HepG2 (cell line): ENCODE measurements around the gene TUBB4B. TPM values are rescaled to one million over a fixed set of nuclear protein-coding genes. Genes with fewer than 3 reads are reported as not detected.

Experiments used
- BHLHE40 ChIP-seq: IDR thresholded peaks from 2 replicates; pipeline ENCODE4 v1.6.1; 2011; ENCODE audit warnings: low read length, improper control_type of control experiment
- BRD4 ChIP-seq: sonication (generic); formaldehyde crosslinking; IDR thresholded peaks from 2 replicates; pipeline ENCODE4 v1.4.0; 2020; ENCODE audit warnings: missing genetic modification reagents
- EEA1 ChIP-seq: sonication (generic); formaldehyde crosslinking; IDR thresholded peaks from 2 replicates; pipeline ENCODE4 v1.5.1; 2020; ENCODE audit warnings: mild to moderate bottlenecking, missing genetic modification reagents, borderline replicate concordance
- ESRRA ChIP-seq: sonication (generic); formaldehyde crosslinking; IDR thresholded peaks from 2 replicates; pipeline ENCODE4 v1.5.1; 2020; ENCODE audit warnings: mild to moderate bottlenecking, low read depth, missing genetic modification reagents
- FOXC1 ChIP-seq: sonication (generic); formaldehyde crosslinking; IDR thresholded peaks from 2 replicates; pipeline ENCODE4 v1.8.0; 2022; ENCODE audit warnings: mild to moderate bottlenecking, missing genetic modification reagents, borderline replicate concordance
- HNF4G ChIP-seq, 2 experiments: sonication (generic) in 1 of 2; formaldehyde crosslinking in 1 of 2; IDR thresholded peaks; 2 replicates each; pipeline versions ENCODE4 v1.4.0 to v1.6.1; 2011 to 2020; ENCODE audit warnings: borderline replicate concordance in 2 of 2, low read depth in 2 of 2, mild to moderate bottlenecking in 2 of 2, low read length in 1 of 2, missing genetic modification reagents in 1 of 2, moderate library complexity in 1 of 2
- MTA1 ChIP-seq: sonication (generic); formaldehyde crosslinking; IDR thresholded peaks from 2 replicates; pipeline ENCODE4 v1.4.0; 2020; ENCODE audit warnings: missing genetic modification reagents, mild to moderate bottlenecking, borderline replicate concordance
- PAF1 ChIP-seq: IDR thresholded peaks from 2 replicates; pipeline ENCODE4 v1.6.1; 2016; ENCODE audit warnings: missing genetic modification reagents, missing compliant biosample characterization
- REL ChIP-seq: sonication (generic); formaldehyde crosslinking; conservative IDR thresholded peaks from 2 replicates; pipeline ENCODE4 v1.8.0; 2022; ENCODE audit warnings: mild to moderate bottlenecking, missing genetic modification reagents, moderate library complexity
- SALL1 ChIP-seq: sonication (generic); formaldehyde crosslinking; IDR thresholded peaks from 2 replicates; pipeline ENCODE4 v1.8.0; 2022; ENCODE audit warnings: mild to moderate bottlenecking, missing genetic modification reagents
- SRY ChIP-seq: sonication (generic); formaldehyde crosslinking; IDR thresholded peaks from 2 replicates; pipeline ENCODE4 v1.8.0; 2022; ENCODE audit warnings: mild to moderate bottlenecking, missing genetic modification reagents
- ZBTB38 ChIP-seq: sonication (generic); formaldehyde crosslinking; IDR thresholded peaks from 2 replicates; pipeline ENCODE4 v1.5.1; 2020; ENCODE audit warnings: mild to moderate bottlenecking, missing genetic modification reagents
- ZBTB7A ChIP-seq: sonication (generic); formaldehyde crosslinking; IDR thresholded peaks from 2 replicates; pipeline ENCODE4 v1.8.0; 2022; ENCODE audit warnings: mild to moderate bottlenecking, missing genetic modification reagents
- ZNF101 ChIP-seq: sonication (generic); formaldehyde crosslinking; IDR thresholded peaks from 2 replicates; pipeline ENCODE4 v1.4.0; 2020; ENCODE audit warnings: mild to moderate bottlenecking, low read depth, missing genetic modification reagents, borderline replicate concordance
- ZNF44 ChIP-seq: sonication (generic); formaldehyde crosslinking; IDR thresholded peaks from 2 replicates; pipeline ENCODE4 v1.5.1; 2020; ENCODE audit warnings: mild to moderate bottlenecking, missing genetic modification reagents
- ZNF780A ChIP-seq: sonication (generic); formaldehyde crosslinking; IDR thresholded peaks from 2 replicates; pipeline ENCODE4 v1.8.0; 2022; ENCODE audit warnings: mild to moderate bottlenecking, missing genetic modification reagents, moderate library complexity
- ZNF782 ChIP-seq: sonication (generic); formaldehyde crosslinking; IDR thresholded peaks from 2 replicates; pipeline ENCODE4 v1.4.0; 2020; ENCODE audit warnings: missing genetic modification reagents, mild to moderate bottlenecking, borderline replicate concordance
- ZSCAN9 ChIP-seq: IDR thresholded peaks from 2 replicates; pipeline ENCODE4 v1.6.1; 2016; ENCODE audit warnings: borderline replicate concordance
- polyA plus RNA-seq, 8 experiments: library from polyadenylated mRNA; depleted of rRNA in 3 of 8; stranded (reverse) in 7 of 8; unstranded in 1 of 8; fragments of >200 nt; fragmentation: Illumina TruSeq in 4 of 8; extraction: Trizol in 4 of 8; gene quantifications; 2 replicates each; pipeline versions ENCODE4 v1.2.1 to v1.2.3, GENCODE V29; 2011 to 2016; ENCODE audit warnings: low read depth in 4 of 8, missing spikeins in 1 of 8, mixed read lengths in 1 of 8; ENCODE audit not compliant: insufficient read depth in 1 of 8
- total RNA-seq, 5 experiments: library from RNA; depleted of rRNA; stranded (reverse); fragments of >200 nt; fragmentation: Illumina TruSeq; extraction: Trizol; gene quantifications; 2 replicates each; pipeline ENCODE4 v1.2.3, GENCODE V29; 2016; ENCODE audit warnings: low read depth in 1 of 5
- TF ChIP-seq, protein P1 (sequence below), 2 experiments: sonication (generic) in 1 of 2; formaldehyde crosslinking in 1 of 2; IDR thresholded peaks; 2 replicates each; pipeline versions ENCODE4 v1.4.0 to v1.6.1; 2018 to 2020; ENCODE audit warnings: missing genetic modification reagents in 2 of 2, borderline replicate concordance in 1 of 2, low read depth in 1 of 2, mild to moderate bottlenecking in 1 of 2, missing biosample characterization in 1 of 2
- TF ChIP-seq, protein P2 (sequence below): sonication (generic); formaldehyde crosslinking; IDR thresholded peaks from 2 replicates; pipeline ENCODE4 v1.8.0; 2022; ENCODE audit warnings: mild to moderate bottlenecking, missing genetic modification reagents, moderate library complexity
- TF ChIP-seq, protein P3 (sequence below): IDR thresholded peaks from 2 replicates; pipeline ENCODE4 v1.6.1; 2016; ENCODE audit warnings: mild to moderate bottlenecking, missing biosample characterization, missing genetic modification reagents
- TF ChIP-seq, protein P4 (sequence below), 2 experiments: fragments of 450-650 bp in 1 of 2; sonication (generic) in 1 of 2; formaldehyde crosslinking; IDR thresholded peaks; 2 replicates each; pipeline versions ENCODE4 v1.5.0 to v1.8.0; 2020 to 2022; ENCODE audit warnings: mild to moderate bottlenecking in 1 of 2, missing genetic modification reagents in 1 of 2
- TF ChIP-seq, protein P5 (sequence below): sonication (generic); formaldehyde crosslinking; IDR thresholded peaks from 2 replicates; pipeline ENCODE4 v1.5.0; 2020; ENCODE audit warnings: mild to moderate bottlenecking, missing genetic modification reagents, borderline replicate concordance

Gene TUBB4B
- total and polyA plus RNA-seq, 2 of the 13 experiments (the other 11 are each of a cell fraction or from before 2014, with no cell fraction given): 182 to 412 TPM

DNA sequence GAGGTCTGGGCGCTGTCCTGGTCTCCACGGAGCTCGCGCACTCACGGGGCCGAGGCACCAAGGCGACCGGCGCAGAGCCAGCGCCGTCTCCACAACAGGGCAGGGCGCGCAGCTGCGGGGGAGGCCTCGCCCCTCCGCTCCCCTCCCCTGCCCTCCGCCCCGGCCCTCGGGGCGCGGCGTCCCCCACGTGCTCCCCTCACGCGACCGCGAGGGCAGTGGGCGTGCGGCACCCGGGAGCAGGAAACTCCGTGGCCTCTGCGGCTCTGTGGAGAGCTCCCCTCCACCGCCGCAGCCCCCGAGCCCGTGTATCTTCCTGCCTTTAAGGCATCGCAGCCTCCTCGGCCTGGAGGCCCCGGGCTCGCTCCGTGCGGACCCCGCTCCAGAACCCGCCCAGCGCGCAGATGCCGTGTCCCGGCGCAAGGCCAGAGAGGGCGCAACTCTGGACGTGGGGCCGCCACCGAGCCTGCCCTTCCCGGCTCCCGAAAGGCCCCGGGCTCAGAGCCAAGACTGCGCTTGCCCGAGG is 708 bp upstream of the TUBB4B start (continued):
- TF ChIP-seq, protein P1, sequence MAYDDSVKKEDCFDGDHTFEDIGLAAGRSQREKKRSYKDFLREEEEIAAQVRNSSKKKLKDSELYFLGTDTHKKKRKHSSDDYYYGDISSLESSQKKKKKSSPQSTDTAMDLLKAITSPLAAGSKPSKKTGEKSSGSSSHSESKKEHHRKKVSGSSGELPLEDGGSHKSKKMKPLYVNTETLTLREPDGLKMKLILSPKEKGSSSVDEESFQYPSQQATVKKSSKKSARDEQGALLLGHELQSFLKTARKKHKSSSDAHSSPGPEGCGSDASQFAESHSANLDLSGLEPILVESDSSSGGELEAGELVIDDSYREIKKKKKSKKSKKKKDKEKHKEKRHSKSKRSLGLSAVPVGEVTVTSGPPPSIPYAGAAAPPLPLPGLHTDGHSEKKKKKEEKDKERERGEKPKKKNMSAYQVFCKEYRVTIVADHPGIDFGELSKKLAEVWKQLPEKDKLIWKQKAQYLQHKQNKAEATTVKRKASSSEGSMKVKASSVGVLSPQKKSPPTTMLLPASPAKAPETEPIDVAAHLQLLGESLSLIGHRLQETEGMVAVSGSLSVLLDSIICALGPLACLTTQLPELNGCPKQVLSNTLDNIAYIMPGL (CRISPR knock-in tag; IDR thresholded peaks at IDR 0.05; ENCODE audit: borderline replicate concordance in 1 of 2, low read depth in 1 of 2): peak; percentile 85 to 95; a peak in 3 of 4 replicates
- TF ChIP-seq, protein P2, sequence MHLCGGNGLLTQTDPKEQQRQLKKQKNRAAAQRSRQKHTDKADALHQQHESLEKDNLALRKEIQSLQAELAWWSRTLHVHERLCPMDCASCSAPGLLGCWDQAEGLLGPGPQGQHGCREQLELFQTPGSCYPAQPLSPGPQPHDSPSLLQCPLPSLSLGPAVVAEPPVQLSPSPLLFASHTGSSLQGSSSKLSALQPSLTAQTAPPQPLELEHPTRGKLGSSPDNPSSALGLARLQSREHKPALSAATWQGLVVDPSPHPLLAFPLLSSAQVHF (CRISPR knock-in tag): 0 out of 2 replicates have a peak, but pooled peaks have one; percentile 69
- TF ChIP-seq ZBTB7A (CRISPR knock-in tag) (peak; percentile 89), SRY (peak; percentile 85; the same call in 1 of the 2 replicates), ZNF44 (peak; percentile 70; the same call in 1 of the 2 replicates), ESRRA (peak; percentile 65; the same call in 1 of the 2 replicates), ZBTB38 (CRISPR knock-in tag) (peak; percentile 90), SALL1 (CRISPR knock-in tag) (peak; percentile 72), EEA1 (CRISPR knock-in tag) (peak; percentile 84; the same call in 1 of the 2 replicates), BRD4 (CRISPR knock-in tag) (no peak; the same call in 1 of the 2 replicates), REL (CRISPR knock-in tag) (0 out of 2 replicates have a peak, but pooled peaks have one; percentile 65), HNF4G (IDR thresholded peaks at IDR 0.05; ENCODE audit: borderline replicate concordance, low read depth, low read length) (0 out of 2 replicates have a peak, but pooled peaks have one; percentile 10), HNF4G (CRISPR knock-in tag; IDR thresholded peaks at IDR 0.05; ENCODE audit: borderline replicate concordance, low read depth) (no peak), MTA1 (CRISPR knock-in tag) (peak; percentile 89; the same call in 1 of the 2 replicates), FOXC1 (CRISPR knock-in tag) (peak; percentile 80), ZSCAN9 (CRISPR knock-in tag) (0 out of 2 replicates have a peak, but pooled peaks have one; percentile 46), BHLHE40 (peak; percentile 75), ZNF780A (CRISPR knock-in tag) (peak; percentile 52; the same call in 1 of the 2 replicates), ZNF101 (0 out of 2 replicates have a peak, but pooled peaks have one; percentile 66), PAF1 (CRISPR knock-in tag) (no peak), ZNF782 (peak; percentile 93)
- TF ChIP-seq, protein P3, sequence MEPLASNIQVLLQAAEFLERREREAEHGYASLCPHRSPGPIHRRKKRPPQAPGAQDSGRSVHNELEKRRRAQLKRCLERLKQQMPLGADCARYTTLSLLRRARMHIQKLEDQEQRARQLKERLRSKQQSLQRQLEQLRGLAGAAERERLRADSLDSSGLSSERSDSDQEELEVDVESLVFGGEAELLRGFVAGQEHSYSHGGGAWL (CRISPR knock-in tag): peak; percentile 86
- TF ChIP-seq, protein P4, sequence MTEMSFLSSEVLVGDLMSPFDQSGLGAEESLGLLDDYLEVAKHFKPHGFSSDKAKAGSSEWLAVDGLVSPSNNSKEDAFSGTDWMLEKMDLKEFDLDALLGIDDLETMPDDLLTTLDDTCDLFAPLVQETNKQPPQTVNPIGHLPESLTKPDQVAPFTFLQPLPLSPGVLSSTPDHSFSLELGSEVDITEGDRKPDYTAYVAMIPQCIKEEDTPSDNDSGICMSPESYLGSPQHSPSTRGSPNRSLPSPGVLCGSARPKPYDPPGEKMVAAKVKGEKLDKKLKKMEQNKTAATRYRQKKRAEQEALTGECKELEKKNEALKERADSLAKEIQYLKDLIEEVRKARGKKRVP (CRISPR knock-in tag; IDR thresholded peaks at IDR 0.05): 0 out of 4 replicates have a peak, but pooled peaks of 1 of the 2 experiments have one; percentile 28
- TF ChIP-seq, protein P5, sequence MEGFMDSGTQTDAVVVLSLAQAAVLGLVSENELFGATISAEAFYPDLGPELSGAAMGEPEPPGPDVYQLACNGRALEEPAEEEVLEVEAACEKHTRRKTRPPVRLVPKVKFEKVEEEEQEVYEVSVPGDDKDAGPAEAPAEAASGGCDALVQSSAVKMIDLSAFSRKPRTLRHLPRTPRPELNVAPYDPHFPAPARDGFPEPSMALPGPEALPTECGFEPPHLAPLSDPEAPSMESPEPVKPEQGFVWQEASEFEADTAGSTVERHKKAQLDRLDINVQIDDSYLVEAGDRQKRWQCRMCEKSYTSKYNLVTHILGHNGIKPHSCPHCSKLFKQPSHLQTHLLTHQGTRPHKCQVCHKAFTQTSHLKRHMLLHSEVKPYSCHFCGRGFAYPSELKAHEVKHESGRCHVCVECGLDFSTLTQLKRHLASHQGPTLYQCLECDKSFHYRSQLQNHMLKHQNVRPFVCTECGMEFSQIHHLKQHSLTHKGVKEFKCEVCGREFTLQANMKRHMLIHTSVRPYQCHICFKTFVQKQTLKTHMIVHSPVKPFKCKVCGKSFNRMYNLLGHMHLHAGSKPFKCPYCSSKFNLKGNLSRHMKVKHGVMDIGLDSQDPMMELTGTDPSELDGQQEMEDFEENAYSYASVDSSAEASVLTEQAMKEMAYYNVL: no peak; the same call in 1 of the 2 replicates
